GM12878 (cell line): ENCODE data around the gene CASP8AP2. TPM values are rescaled to one million over a fixed set of nuclear protein-coding genes. Genes with fewer than 3 reads are reported as not detected.

ENCODE experiments used
- ATAC-seq: fragments of 200-7000 bp; cut with Tn5 transposase; 3 replicates; pipeline ENCODE4 v1.9.1; 2020; ENCODE audit warnings: mild to moderate bottlenecking, moderate library complexity
- BruUV-seq: library from RNA; stranded (reverse); fragments of 400-500 nt; replicated peaks from 2 replicates; lab custom pipeline; 2021; lab: Mats Ljungman, UMichigan
- CTCF ChIA-PET: fragments of 300-600 bp; sonication (Branson Sonifier 250); formaldehyde crosslinking; extraction: SDS; loops from one replicate; lab custom pipeline; 2021; ENCODE audit warnings: inconsistent platforms; lab: Yijun Ruan, JAX
- POLR2A ChIA-PET: fragments of 350-600 bp; formaldehyde crosslinking; extraction: SDS; loops from one replicate; lab custom pipeline; 2021; ENCODE audit warnings: inconsistent platforms; lab: Charles Lee
- RAD21 ChIA-PET: fragments of 300-600 bp; sonication (Branson Sonifier 250); formaldehyde crosslinking; loops from one replicate; lab custom pipeline; 2023; ENCODE audit warnings: antibody characterized with exemption; ENCODE audit not compliant: unreplicated experiment; lab: Charles Lee
- SMC1A ChIA-PET: fragments of 300-600 bp; sonication (Branson Sonifier 250); formaldehyde crosslinking; loops from one replicate; lab custom pipeline; 2023; ENCODE audit not compliant: unreplicated experiment, uncharacterized antibody; lab: Charles Lee
- DNase-seq: peaks from one replicate; pipeline ENCODE4 v3.0.0-alpha.2; 2011; ENCODE audit warnings: low read depth, low spot score
- FAIRE-seq: peaks from 3 replicates; lab custom pipeline; 2011; peaks lifted over from hg19 to GRCh38; lab: Jason Lieb, UNC
- H2AFZ ChIP-seq: 2 replicates; pipeline ENCODE4 v1.6.0; 2011; ENCODE audit warnings: low read depth, low read length, control low read depth; ENCODE audit not compliant: control insufficient read depth
- H3K27ac ChIP-seq: 2 replicates; pipeline ENCODE4 v1.5.1; 2011; ENCODE audit warnings: control low read depth; ENCODE audit not compliant: control insufficient read depth, insufficient read depth
- H3K27me3 ChIP-seq, 2 experiments: replicated peaks in 1 of 2; 2 replicates each; pipeline versions ENCODE4 v1.6.0 to v1.6.1; 2011; ENCODE audit warnings: low read length in 1 of 2; ENCODE audit not compliant: control insufficient read depth in 2 of 2, insufficient read depth in 2 of 2
- H3K36me3 ChIP-seq, 2 experiments: 2 replicates each; pipeline ENCODE4 v1.5.1; 2011; ENCODE audit warnings: low read length in 1 of 2; ENCODE audit not compliant: control insufficient read depth in 2 of 2, insufficient read depth in 2 of 2
- H3K4me1 ChIP-seq: 2 replicates; pipeline ENCODE4 v1.6.1; 2011; ENCODE audit warnings: mild to moderate bottlenecking, low read length, moderate library complexity, mixed read lengths; ENCODE audit not compliant: control insufficient read depth, insufficient read depth
- H3K4me2 ChIP-seq: 2 replicates; pipeline ENCODE4 v1.6.0; 2011; ENCODE audit warnings: control low read depth; ENCODE audit not compliant: control insufficient read depth, insufficient read depth
- H3K4me3 ChIP-seq: fragments of 200-600 bp; sonication (generic); 2 replicates; pipeline ENCODE4 v1.5.1; 2016
- H3K79me2 ChIP-seq: 2 replicates; pipeline ENCODE4 v1.6.0; 2011; ENCODE audit warnings: low read length; ENCODE audit not compliant: control insufficient read depth, insufficient read depth
- H3K9ac ChIP-seq: 2 replicates; pipeline ENCODE4 v1.8.0; 2011; ENCODE audit warnings: low read length, control low read depth, mixed read lengths; ENCODE audit not compliant: control insufficient read depth, insufficient read depth
- H3K9me3 ChIP-seq: replicated peaks from 3 replicates; pipeline ENCODE4 v1.5.1; 2011; ENCODE audit warnings: mild to moderate bottlenecking, low read length; ENCODE audit not compliant: control insufficient read depth, insufficient read depth
- H4K20me1 ChIP-seq: 2 replicates; pipeline ENCODE4 v1.6.0; 2011; ENCODE audit not compliant: control insufficient read depth, insufficient read depth
- CEBPB ChIP-seq, 2 experiments: fragments of 150-350 bp in 1 of 2; IDR thresholded peaks; 2 replicates each; pipeline ENCODE4 v1.6.1; 2012 to 2014; ENCODE audit warnings: low read depth in 2 of 2, low read length in 2 of 2, borderline replicate concordance in 1 of 2, inconsistent platforms in 1 of 2
- IKZF2 ChIP-seq, 2 experiments: fragments of 450-650 bp; IDR thresholded peaks; 2 replicates each; pipeline ENCODE4 v1.6.1; 2017; ENCODE audit warnings: mild to moderate bottlenecking in 2 of 2, moderate library complexity in 2 of 2
- MEF2A ChIP-seq: IDR thresholded peaks from 2 replicates; pipeline ENCODE4 v1.6.1; 2011; ENCODE audit warnings: low read depth, mild to moderate bottlenecking, low read length, moderate library complexity; ENCODE audit not compliant: insufficient read depth
- MTA2 ChIP-seq: fragments of 450-650 bp; IDR thresholded peaks from 2 replicates; pipeline ENCODE4 v1.6.1; 2016; ENCODE audit warnings: low read depth, mild to moderate bottlenecking, moderate library complexity
- MYC ChIP-seq: IDR thresholded peaks from 2 replicates; pipeline ENCODE4 v1.6.1; 2011; ENCODE audit warnings: mild to moderate bottlenecking, low read length, moderate library complexity, inconsistent platforms; ENCODE audit not compliant: insufficient read depth, insufficient replicate concordance, insufficient read length, severe bottlenecking
- RUNX3 ChIP-seq: IDR thresholded peaks from 2 replicates; pipeline ENCODE4 v1.6.1; 2012; ENCODE audit warnings: low read length, inconsistent platforms
- SUZ12 ChIP-seq: fragments of 200-600 bp; sonication (generic); IDR thresholded peaks from one replicate; pipeline ENCODE4 v1.6.1; 2018; ENCODE audit warnings: antibody characterized with exemption, mild to moderate bottlenecking; ENCODE audit not compliant: unreplicated experiment
- TBL1XR1 ChIP-seq: IDR thresholded peaks from 2 replicates; pipeline ENCODE4 v1.6.1; 2012; ENCODE audit warnings: low read depth, low read length, improper control_type of control experiment
- YBX1 ChIP-seq: fragments of 450-650 bp; IDR thresholded peaks from 2 replicates; pipeline ENCODE4 v1.6.1; 2016; ENCODE audit warnings: antibody characterized with exemption
- ZZZ3 ChIP-seq: IDR thresholded peaks from 2 replicates; pipeline ENCODE4 v1.6.1; 2011; ENCODE audit warnings: low read depth; ENCODE audit not compliant: control insufficient read depth, insufficient read length
- WGBS: methylation state at CpG from one replicate; pipeline ENCODE4 v1.1.6; 2016; ENCODE audit warnings: low lambda C conversion rate; ENCODE audit not compliant: insufficient replicate concordance, insufficient coverage; ENCODE audit errors: missing lambda C conversion rate; 5-methylcytosine and 5-hydroxymethylcytosine counted together
- in situ Hi-C: fragments of 300-500 bp; cut with MboI; formaldehyde crosslinking; loops from 9 replicates; pipeline ENCODE4 v1.14.3; 2018; ENCODE audit warnings: mixed read lengths
- intact Hi-C: fragments of 100-400 bp; cut with micrococcal nuclease; formaldehyde crosslinking; loops from one replicate; pipeline ENCODE4 v1.14.2; 2022; ENCODE audit not compliant: unreplicated experiment
- polyA plus RNA-seq, 11 experiments: library from polyadenylated mRNA; depleted of rRNA in 4 of 11; unstranded in 6 of 11; stranded (reverse) in 5 of 11; fragments of >200 nt; fragmentation: Nextera tagmentation in 4 of 11; fragmentation: Illumina TruSeq in 1 of 11; extraction: Ambion mirVana in 4 of 11; extraction: Trizol in 1 of 11; gene quantifications; 1 replicate in 1 of 11; 2 replicates in 10 of 11; pipeline versions ENCODE4 v1.2.1 to v1.2.3, GENCODE V29; 2011 to 2016; ENCODE audit warnings: inconsistent platforms in 2 of 11, missing spikeins in 2 of 11, low read depth in 1 of 11
- total RNA-seq, 4 experiments: library from RNA; depleted of rRNA in 3 of 4; stranded (reverse); fragments of >200 nt in 3 of 4; fragmentation: Illumina TruSeq in 1 of 4; extraction: Trizol in 1 of 4; gene quantifications; 2 replicates each; pipeline versions ENCODE4 v1.2.1 to v1.2.3, GENCODE V29; 2013 to 2021
- TF ChIP-seq, protein P1 (sequence below): fragments of 450-650 bp; IDR thresholded peaks from 2 replicates; pipeline ENCODE4 v1.6.1; 2018; ENCODE audit warnings: mild to moderate bottlenecking, low read depth, moderate library complexity; ENCODE audit not compliant: partially characterized antibody
- TF ChIP-seq, protein P2 (sequence below): IDR thresholded peaks from 2 replicates; pipeline ENCODE4 v1.6.1; 2011; ENCODE audit warnings: borderline replicate concordance, low read depth, mild to moderate bottlenecking, moderate library complexity, low read length; ENCODE audit not compliant: insufficient read depth, poor library complexity, severe bottlenecking
- TF ChIP-seq, protein P3 (sequence below): fragments of 450-650 bp; conservative IDR thresholded peaks from 2 replicates; pipeline ENCODE4 v1.6.1; 2017; ENCODE audit warnings: mild to moderate bottlenecking, moderate library complexity
- TF ChIP-seq, protein P4 (sequence below): IDR thresholded peaks from 2 replicates; pipeline ENCODE4 v1.6.1; 2011; ENCODE audit warnings: borderline replicate concordance, low read depth, mild to moderate bottlenecking, moderate library complexity, mixed read lengths, low read length; ENCODE audit not compliant: insufficient read depth; ENCODE audit errors: extremely low read length

The CASP8AP2 gene
- total and polyA plus RNA-seq, 10 of the 15 experiments (the other 5 are each of a cell fraction or from before 2014, with no cell fraction given), result 11.1 to 28.7 (median 17.1) TPM

DNA sequence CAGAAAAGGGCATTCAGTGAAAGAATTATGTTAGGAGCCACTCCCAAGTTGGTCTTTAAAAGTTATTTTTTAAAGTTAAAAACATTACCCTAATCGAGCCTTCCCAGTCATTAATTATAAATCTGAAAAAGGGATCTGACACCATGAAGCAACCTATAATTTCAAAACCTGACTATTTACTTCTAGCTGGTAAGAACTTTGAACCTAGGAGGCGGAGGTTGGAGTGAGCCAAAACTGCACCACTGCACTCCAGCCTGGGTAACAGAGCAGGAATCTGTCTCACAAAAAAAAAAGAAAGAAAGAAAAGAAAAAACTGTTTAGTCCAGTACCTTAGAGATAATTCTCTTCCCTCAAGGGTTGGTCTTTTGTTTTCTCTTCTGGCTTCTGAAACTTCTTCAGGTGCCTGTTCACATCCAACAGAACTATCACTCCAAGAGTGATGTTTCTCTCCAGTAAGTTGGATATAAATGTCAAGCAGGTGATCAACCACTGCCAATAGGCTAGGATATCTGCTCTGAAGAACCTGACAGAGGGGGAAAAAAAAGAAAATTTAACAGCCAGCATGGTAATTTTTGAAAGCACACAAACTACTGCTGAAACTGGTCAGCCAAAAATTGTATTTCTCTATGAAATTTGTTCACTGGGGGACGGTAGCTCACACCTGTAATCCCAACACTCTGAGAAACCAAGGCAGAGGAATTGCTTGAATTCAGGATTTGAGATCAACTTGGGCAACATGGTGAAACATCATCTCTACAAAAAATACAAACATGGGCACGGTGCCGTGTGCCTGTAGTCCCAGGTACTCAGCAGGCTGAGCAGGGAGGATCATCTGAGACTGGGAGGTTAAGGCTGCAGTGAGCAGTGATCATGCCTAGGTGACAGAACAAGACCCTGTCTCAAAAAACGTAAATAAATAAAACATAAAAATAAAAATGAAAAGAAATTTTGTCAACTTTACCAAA, 48.3 kb upstream of the CASP8AP2 start:
- FAIRE-seq (no peak), ATAC-seq (no peak), DNase-seq (no peak)
- no TSS peak for BruUV-seq
- Histone ChIP-seq H3K79me2 (no peaks in the 10 kb centered on the region), H3K36me3 (peaks cover 5 to 13% of the 10 kb centered on the region in 2 experiments; a peak in 3 of 4 replicates), H2AFZ (no peak overlapping the region), H3K4me2 (no peak overlapping the region), H3K9me3 (no peaks in the 10 kb centered on the region; the same call in 2 of the 3 replicates), H4K20me1 (no peaks in the 10 kb centered on the region), H3K4me1 (no peaks in the 10 kb centered on the region), H3K4me3 (no peak overlapping the region), H3K9ac (no peak overlapping the region), H3K27ac (no peak overlapping the region), H3K27me3 (no peaks in the 10 kb centered on the region)
- WGBS, result 91% methylated on average over 6 of the region's 6 CpGs
- ChIA-PET RAD21 (no interaction called here), CTCF (no interaction called here), SMC1A (no interaction called here), POLR2A (no interaction called here)
- no peak for TF ChIP-seq RUNX3
- TF ChIP-seq MYC, result no peak
- TF ChIP-seq, protein P1, sequence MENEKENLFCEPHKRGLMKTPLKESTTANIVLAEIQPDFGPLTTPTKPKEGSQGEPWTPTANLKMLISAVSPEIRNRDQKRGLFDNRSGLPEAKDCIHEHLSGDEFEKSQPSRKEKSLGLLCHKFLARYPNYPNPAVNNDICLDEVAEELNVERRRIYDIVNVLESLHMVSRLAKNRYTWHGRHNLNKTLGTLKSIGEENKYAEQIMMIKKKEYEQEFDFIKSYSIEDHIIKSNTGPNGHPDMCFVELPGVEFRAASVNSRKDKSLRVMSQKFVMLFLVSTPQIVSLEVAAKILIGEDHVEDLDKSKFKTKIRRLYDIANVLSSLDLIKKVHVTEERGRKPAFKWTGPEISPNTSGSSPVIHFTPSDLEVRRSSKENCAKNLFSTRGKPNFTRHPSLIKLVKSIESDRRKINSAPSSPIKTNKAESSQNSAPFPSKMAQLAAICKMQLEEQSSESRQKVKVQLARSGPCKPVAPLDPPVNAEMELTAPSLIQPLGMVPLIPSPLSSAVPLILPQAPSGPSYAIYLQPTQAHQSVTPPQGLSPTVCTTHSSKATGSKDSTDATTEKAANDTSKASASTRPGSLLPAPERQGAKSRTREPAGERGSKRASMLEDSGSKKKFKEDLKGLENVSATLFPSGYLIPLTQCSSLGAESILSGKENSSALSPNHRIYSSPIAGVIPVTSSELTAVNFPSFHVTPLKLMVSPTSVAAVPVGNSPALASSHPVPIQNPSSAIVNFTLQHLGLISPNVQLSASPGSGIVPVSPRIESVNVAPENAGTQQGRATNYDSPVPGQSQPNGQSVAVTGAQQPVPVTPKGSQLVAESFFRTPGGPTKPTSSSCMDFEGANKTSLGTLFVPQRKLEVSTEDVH, result no peak
- TF ChIP-seq MEF2A, result no peak
- no peak for TF ChIP-seq TBL1XR1
- TF ChIP-seq IKZF2 (IDR thresholded peaks at IDR 0.05), result no peak
- no peak for TF ChIP-seq CEBPB (IDR thresholded peaks at IDR 0.05; ENCODE audit: borderline replicate concordance in 1 of 2, low read depth in 2 of 2, low read length in 2 of 2)
- TF ChIP-seq YBX1, result no peak
- TF ChIP-seq, protein P2, sequence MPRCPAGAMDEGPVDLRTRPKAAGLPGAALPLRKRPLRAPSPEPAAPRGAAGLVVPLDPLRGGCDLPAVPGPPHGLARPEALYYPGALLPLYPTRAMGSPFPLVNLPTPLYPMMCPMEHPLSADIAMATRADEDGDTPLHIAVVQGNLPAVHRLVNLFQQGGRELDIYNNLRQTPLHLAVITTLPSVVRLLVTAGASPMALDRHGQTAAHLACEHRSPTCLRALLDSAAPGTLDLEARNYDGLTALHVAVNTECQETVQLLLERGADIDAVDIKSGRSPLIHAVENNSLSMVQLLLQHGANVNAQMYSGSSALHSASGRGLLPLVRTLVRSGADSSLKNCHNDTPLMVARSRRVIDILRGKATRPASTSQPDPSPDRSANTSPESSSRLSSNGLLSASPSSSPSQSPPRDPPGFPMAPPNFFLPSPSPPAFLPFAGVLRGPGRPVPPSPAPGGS, result no peak
- TF ChIP-seq, protein P3, sequence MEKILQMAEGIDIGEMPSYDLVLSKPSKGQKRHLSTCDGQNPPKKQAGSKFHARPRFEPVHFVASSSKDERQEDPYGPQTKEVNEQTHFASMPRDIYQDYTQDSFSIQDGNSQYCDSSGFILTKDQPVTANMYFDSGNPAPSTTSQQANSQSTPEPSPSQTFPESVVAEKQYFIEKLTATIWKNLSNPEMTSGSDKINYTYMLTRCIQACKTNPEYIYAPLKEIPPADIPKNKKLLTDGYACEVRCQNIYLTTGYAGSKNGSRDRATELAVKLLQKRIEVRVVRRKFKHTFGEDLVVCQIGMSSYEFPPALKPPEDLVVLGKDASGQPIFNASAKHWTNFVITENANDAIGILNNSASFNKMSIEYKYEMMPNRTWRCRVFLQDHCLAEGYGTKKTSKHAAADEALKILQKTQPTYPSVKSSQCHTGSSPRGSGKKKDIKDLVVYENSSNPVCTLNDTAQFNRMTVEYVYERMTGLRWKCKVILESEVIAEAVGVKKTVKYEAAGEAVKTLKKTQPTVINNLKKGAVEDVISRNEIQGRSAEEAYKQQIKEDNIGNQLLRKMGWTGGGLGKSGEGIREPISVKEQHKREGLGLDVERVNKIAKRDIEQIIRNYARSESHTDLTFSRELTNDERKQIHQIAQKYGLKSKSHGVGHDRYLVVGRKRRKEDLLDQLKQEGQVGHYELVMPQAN, result no peak
- TF ChIP-seq ZZZ3, result no peak
- TF ChIP-seq SUZ12, result no peak
- TF ChIP-seq, protein P4, sequence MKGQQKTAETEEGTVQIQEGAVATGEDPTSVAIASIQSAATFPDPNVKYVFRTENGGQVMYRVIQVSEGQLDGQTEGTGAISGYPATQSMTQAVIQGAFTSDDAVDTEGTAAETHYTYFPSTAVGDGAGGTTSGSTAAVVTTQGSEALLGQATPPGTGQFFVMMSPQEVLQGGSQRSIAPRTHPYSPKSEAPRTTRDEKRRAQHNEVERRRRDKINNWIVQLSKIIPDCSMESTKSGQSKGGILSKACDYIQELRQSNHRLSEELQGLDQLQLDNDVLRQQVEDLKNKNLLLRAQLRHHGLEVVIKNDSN, result no peak
- no peak for TF ChIP-seq MTA2
- in situ Hi-C loops (no loop called here), intact Hi-C loops (no loop called here)
